K562 (cell line): ENCODE results near the gene PIK3R4. TPM values are rescaled to one million over a fixed set of nuclear protein-coding genes. Genes with fewer than 3 reads are reported as not detected.
A peak's percentile ranks its signal among the peaks of the same experiment; 100 is the strongest.

Experiments used
- ATAC-seq: fragments of 200-7000 bp; cut with Tn5 transposase; 3 replicates; pipeline ENCODE4 v1.9.1; 2020; ENCODE audit warnings: moderate library complexity
- BruUV-seq: library from RNA; stranded (reverse); fragments of 400-500 nt; replicated peaks from 2 replicates; lab custom pipeline; 2021; lab: Mats Ljungman, UMichigan
- CTCF ChIA-PET: fragments of 300-600 bp; formaldehyde crosslinking; extraction: SDS; loops from one replicate; lab custom pipeline; 2021; ENCODE audit warnings: low intra/inter-chr PET ratio; lab: Yijun Ruan, JAX
- POLR2A ChIA-PET: fragments of 300-600, 350-650 bp; sonication (Branson Sonifier 250); formaldehyde crosslinking; extraction: SDS; loops from one replicate; lab custom pipeline; 2021; ENCODE audit warnings: antibody characterized with exemption, inconsistent platforms; lab: Yijun Ruan, JAX
- DNase-seq, 4 experiments: peaks; one replicate each; pipeline versions ENCODE4 v3.0.0 to v3.0.0-alpha.2; 2011 to 2018; ENCODE audit warnings: low spot score in 3 of 4, mixed read lengths in 3 of 4; ENCODE audit errors: extremely low read depth in 1 of 4
- FAIRE-seq: peaks from 2 replicates; lab custom pipeline; 2011; peaks lifted over from hg19 to GRCh38; lab: Jason Lieb, UNC
- H2AFZ ChIP-seq: 2 replicates; pipeline ENCODE4 v1.6.0; 2011; ENCODE audit warnings: low read depth, low read length, control low read depth, inconsistent platforms
- H3K27ac ChIP-seq: fragments of 200-600 bp; 3 replicates; pipeline ENCODE4 v1.8.0; 2011; ENCODE audit warnings: low read depth, mild to moderate bottlenecking, control low read depth, inconsistent platforms, low read length, moderate library complexity, mixed read lengths; ENCODE audit errors: extremely low read depth
- H3K27me3 ChIP-seq, 2 experiments: fragments of 300-600 bp in 1 of 2; 2 replicates in 1 of 2; 3 replicates in 1 of 2; pipeline versions ENCODE4 v1.6.0 to v1.8.0; 2011; ENCODE audit warnings: inconsistent platforms in 2 of 2, low read length in 2 of 2, mild to moderate bottlenecking in 1 of 2, mixed read lengths in 1 of 2, moderate library complexity in 1 of 2; ENCODE audit not compliant: control insufficient read depth in 2 of 2, insufficient read depth in 2 of 2
- H3K36me3 ChIP-seq: fragments of 300-600 bp; 3 replicates; pipeline ENCODE4 v1.8.0; 2011; ENCODE audit warnings: mild to moderate bottlenecking, low read length, inconsistent platforms; ENCODE audit not compliant: control insufficient read depth, insufficient read depth
- H3K4me1 ChIP-seq, 2 experiments: fragments of 200-600 bp in 1 of 2; replicated peaks in 1 of 2; 2 replicates in 1 of 2; 3 replicates in 1 of 2; pipeline versions ENCODE4 v1.5.1 to v1.8.0; 2011; ENCODE audit warnings: inconsistent platforms in 2 of 2, low read length in 2 of 2, mild to moderate bottlenecking in 1 of 2, mixed read lengths in 1 of 2, moderate library complexity in 1 of 2; ENCODE audit not compliant: control insufficient read depth in 2 of 2, insufficient read depth in 2 of 2
- H3K4me2 ChIP-seq: 2 replicates; pipeline ENCODE4 v1.6.1; 2011; ENCODE audit warnings: low read length, control low read depth, inconsistent platforms, mixed read lengths; ENCODE audit not compliant: insufficient read depth
- H3K4me3 ChIP-seq: fragments of 200-600 bp; sonication (generic), shearing (Covaris generic); 2 replicates; pipeline ENCODE4 v1.5.1; 2016; ENCODE audit warnings: control low read depth, inconsistent platforms
- H3K79me2 ChIP-seq: fragments of 200-600 bp; 3 replicates; pipeline ENCODE4 v1.8.0; 2011; ENCODE audit warnings: low read length, inconsistent platforms; ENCODE audit not compliant: control insufficient read depth, insufficient read depth
- H3K9ac ChIP-seq, 2 experiments: 2 replicates each; pipeline versions ENCODE4 v1.6.0 to v1.6.1; 2011; ENCODE audit warnings: low read depth in 2 of 2, low read length in 2 of 2, control low read depth in 1 of 2, inconsistent platforms in 1 of 2, mild to moderate bottlenecking in 1 of 2, mixed read lengths in 1 of 2; ENCODE audit not compliant: insufficient read depth in 1 of 2
- H3K9me1 ChIP-seq: one replicate; pipeline ENCODE4 v1.6.0; 2011; ENCODE audit warnings: inconsistent platforms, mild to moderate bottlenecking, low read length, moderate library complexity; ENCODE audit not compliant: control insufficient read depth, insufficient read depth
- H3K9me3 ChIP-seq: replicated peaks from 2 replicates; pipeline ENCODE4 v1.5.1; 2011; ENCODE audit warnings: low read depth, low read length, inconsistent platforms; ENCODE audit not compliant: control insufficient read depth, insufficient read depth
- H4K20me1 ChIP-seq: replicated peaks from 2 replicates; pipeline ENCODE4 v1.6.1; 2011; ENCODE audit warnings: low read length, inconsistent platforms, mixed read lengths; ENCODE audit not compliant: control insufficient read depth, insufficient read depth
- CBX3 ChIP-seq, 2 experiments: IDR thresholded peaks; 1 replicate in 1 of 2; 2 replicates in 1 of 2; pipeline ENCODE4 v1.6.1; 2012; ENCODE audit warnings: inconsistent platforms in 2 of 2, low read length in 2 of 2, borderline replicate concordance in 1 of 2, control low read depth in 1 of 2
- GABPB1 ChIP-seq: sonication (generic); formaldehyde crosslinking; IDR thresholded peaks from 2 replicates; pipeline ENCODE4 v1.8.0; 2022; ENCODE audit warnings: mild to moderate bottlenecking, missing genetic modification reagents
- L3MBTL2 ChIP-seq: fragments of 450-650 bp; IDR thresholded peaks from 2 replicates; pipeline ENCODE4 v1.6.1; 2016; ENCODE audit warnings: mild to moderate bottlenecking, moderate library complexity
- RBBP5 ChIP-seq: fragments of 200-600 bp; sonication (generic); IDR thresholded peaks from 2 replicates; pipeline ENCODE4 v1.6.1; 2012; ENCODE audit warnings: borderline replicate concordance, mild to moderate bottlenecking, low read length, control low read depth, inconsistent platforms; ENCODE audit not compliant: insufficient read depth, poor library complexity, severe bottlenecking
- RNF2 ChIP-seq: sonication (generic); IDR thresholded peaks from 2 replicates; pipeline ENCODE4 v1.6.1; 2016
- SNRNP70 ChIP-seq: fragments of 200-400 bp; formaldehyde crosslinking; optimal IDR thresholded peaks from 2 replicates; pipeline ENCODE3; 2017; ENCODE audit warnings: low read depth, low read length
- ZNF124 ChIP-seq: sonication (generic); formaldehyde crosslinking; IDR thresholded peaks from 2 replicates; pipeline ENCODE4 v1.8.1; 2022; ENCODE audit warnings: missing genetic modification reagents
- in situ Hi-C: fragments of 300-500 bp; cut with MboI; formaldehyde crosslinking; loops from 4 replicates; pipeline ENCODE4 v1.15.0; 2018; ENCODE audit warnings: inconsistent platforms, mixed read lengths
- intact Hi-C: fragments of 100-400 bp; cut with micrococcal nuclease; formaldehyde crosslinking; loops from 2 replicates; pipeline ENCODE4 v1.14.2; 2022
- polyA plus RNA-seq, 8 experiments: library from polyadenylated mRNA; depleted of rRNA in 4 of 8; stranded (reverse) in 5 of 8; unstranded in 3 of 8; fragments of >200 nt; fragmentation: Nextera tagmentation in 2 of 8; fragmentation: Illumina TruSeq in 1 of 8; extraction: Ambion mirVana in 2 of 8; extraction: Trizol in 1 of 8; gene quantifications; 2 replicates each; pipeline versions ENCODE4 v1.2.1 to v1.2.3, GENCODE V29; 2011 to 2014; ENCODE audit warnings: inconsistent platforms in 1 of 8, missing spikeins in 1 of 8
- total RNA-seq, 7 experiments: library from RNA; depleted of rRNA in 6 of 7; stranded (reverse); fragments of >200 nt in 6 of 7; fragmentation: Illumina TruSeq in 2 of 7; extraction: Trizol in 2 of 7; gene quantifications; 2 replicates each; pipeline versions ENCODE4 v1.2.1 to v1.2.3, GENCODE V29; 2011 to 2021; ENCODE audit warnings: low replicate concordance in 1 of 7
- TF ChIP-seq, protein P1 (sequence below): IDR thresholded peaks from 2 replicates; pipeline ENCODE4 v1.6.1; 2014; ENCODE audit warnings: antibody characterized with exemption
- TF ChIP-seq, protein P2 (sequence below): fragments of 450-650 bp; conservative IDR thresholded peaks from 2 replicates; pipeline ENCODE4 v1.6.1; 2016; ENCODE audit warnings: missing genetic modification characterization, low read depth, mild to moderate bottlenecking, missing compliant biosample characterization, moderate library complexity
- TF ChIP-seq, protein P3 (sequence below): fragments of 250-450 bp; sonication (Bioruptor Pico); IDR thresholded peaks from 2 replicates; pipeline ENCODE4 v1.9.0; 2021; ENCODE audit warnings: mild to moderate bottlenecking
- TF ChIP-seq, protein P4 (sequence below): fragments of 250-450 bp; sonication (Bioruptor Pico); IDR thresholded peaks from 2 replicates; pipeline ENCODE4 v1.8.0; 2022; ENCODE audit warnings: inconsistent platforms, mild to moderate bottlenecking, moderate library complexity, borderline replicate concordance

The PIK3R4 gene
- total and polyA plus RNA-seq, 9 of the 15 experiments (the other 6 are each of a cell fraction or from before 2014, with no cell fraction given) = 20.6 to 45.8 (median 26.0) TPM

DNA sequence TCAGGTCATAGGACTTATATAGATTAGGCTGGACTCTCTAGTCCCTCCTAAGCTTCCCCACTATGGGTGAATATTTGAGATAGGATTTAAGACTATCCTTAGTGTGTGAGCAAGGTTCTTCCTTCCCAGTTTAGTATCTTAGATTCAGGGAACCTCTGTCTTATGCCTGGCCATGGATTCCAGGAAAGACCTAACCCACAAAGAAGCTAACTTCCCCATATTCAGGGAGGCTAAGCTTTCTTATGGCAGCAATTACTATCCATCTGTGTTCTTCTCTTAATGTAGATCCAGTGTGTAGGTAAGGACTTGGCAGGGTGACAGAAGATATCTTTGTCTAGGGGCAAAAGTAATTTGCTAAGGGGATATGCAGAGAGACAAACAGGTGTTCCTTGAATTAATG, 25.5 kb upstream of the PIK3R4 start:
- Histone ChIP-seq H3K9me3 (no peaks in the 10 kb centered on the region), H3K36me3 (no peaks in the 10 kb centered on the region), H3K4me3 (no peak overlapping the region), H3K27me3 (no peaks in the 10 kb centered on the region), H3K79me2 (no peaks in the 10 kb centered on the region), H3K9ac (no peak overlapping the region), H3K9me1 (no peaks in the 10 kb centered on the region), H3K4me1 (peaks cover 0 to 2% of the 10 kb centered on the region in 2 experiments; a peak in 1 of 5 replicates), H2AFZ (no peak overlapping the region), H3K4me2 (no peak overlapping the region), H4K20me1 (no peaks in the 10 kb centered on the region), H3K27ac (no peak overlapping the region)
- intact Hi-C loops = no loop called here
- FAIRE-seq (no peak), ATAC-seq (no peak), DNase-seq (peak in 1 of 4 experiments; percentile 7)
- POLR2A ChIA-PET = interaction anchor here (0.5 to 0.7 kb wide), 3 partner anchors 9 to 615 kb away, joined by 3 to 4 read pairs (median 3); no protein-coding TSS in a partner anchor
- BruUV-seq = no TSS peak
- TF ChIP-seq L3MBTL2 = no peak
- no peak for TF ChIP-seq RBBP5
- TF ChIP-seq, protein P1, sequence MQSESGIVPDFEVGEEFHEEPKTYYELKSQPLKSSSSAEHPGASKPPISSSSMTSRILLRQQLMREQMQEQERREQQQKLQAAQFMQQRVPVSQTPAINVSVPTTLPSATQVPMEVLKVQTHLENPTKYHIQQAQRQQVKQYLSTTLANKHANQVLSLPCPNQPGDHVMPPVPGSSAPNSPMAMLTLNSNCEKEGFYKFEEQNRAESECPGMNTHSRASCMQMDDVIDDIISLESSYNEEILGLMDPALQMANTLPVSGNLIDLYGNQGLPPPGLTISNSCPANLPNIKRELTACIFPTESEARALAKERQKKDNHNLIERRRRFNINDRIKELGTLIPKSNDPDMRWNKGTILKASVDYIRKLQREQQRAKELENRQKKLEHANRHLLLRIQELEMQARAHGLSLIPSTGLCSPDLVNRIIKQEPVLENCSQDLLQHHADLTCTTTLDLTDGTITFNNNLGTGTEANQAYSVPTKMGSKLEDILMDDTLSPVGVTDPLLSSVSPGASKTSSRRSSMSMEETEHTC = no peak
- no peak for TF ChIP-seq SNRNP70
- no peak for TF ChIP-seq RNF2
- no peak for TF ChIP-seq GABPB1 (CRISPR knock-in tag)
- TF ChIP-seq, protein P2, sequence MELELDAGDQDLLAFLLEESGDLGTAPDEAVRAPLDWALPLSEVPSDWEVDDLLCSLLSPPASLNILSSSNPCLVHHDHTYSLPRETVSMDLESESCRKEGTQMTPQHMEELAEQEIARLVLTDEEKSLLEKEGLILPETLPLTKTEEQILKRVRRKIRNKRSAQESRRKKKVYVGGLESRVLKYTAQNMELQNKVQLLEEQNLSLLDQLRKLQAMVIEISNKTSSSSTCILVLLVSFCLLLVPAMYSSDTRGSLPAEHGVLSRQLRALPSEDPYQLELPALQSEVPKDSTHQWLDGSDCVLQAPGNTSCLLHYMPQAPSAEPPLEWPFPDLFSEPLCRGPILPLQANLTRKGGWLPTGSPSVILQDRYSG (tag) = no peak
- no peak for TF ChIP-seq CBX3 (IDR thresholded peaks at IDR 0.05; ENCODE audit: borderline replicate concordance in 1 of 2, low read length in 2 of 2)
- no peak for TF ChIP-seq ZNF124 (CRISPR knock-in tag)
- TF ChIP-seq, protein P3, sequence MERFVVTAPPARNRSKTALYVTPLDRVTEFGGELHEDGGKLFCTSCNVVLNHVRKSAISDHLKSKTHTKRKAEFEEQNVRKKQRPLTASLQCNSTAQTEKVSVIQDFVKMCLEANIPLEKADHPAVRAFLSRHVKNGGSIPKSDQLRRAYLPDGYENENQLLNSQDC (CRISPR knock-in tag) = no peak
- TF ChIP-seq, protein P4, sequence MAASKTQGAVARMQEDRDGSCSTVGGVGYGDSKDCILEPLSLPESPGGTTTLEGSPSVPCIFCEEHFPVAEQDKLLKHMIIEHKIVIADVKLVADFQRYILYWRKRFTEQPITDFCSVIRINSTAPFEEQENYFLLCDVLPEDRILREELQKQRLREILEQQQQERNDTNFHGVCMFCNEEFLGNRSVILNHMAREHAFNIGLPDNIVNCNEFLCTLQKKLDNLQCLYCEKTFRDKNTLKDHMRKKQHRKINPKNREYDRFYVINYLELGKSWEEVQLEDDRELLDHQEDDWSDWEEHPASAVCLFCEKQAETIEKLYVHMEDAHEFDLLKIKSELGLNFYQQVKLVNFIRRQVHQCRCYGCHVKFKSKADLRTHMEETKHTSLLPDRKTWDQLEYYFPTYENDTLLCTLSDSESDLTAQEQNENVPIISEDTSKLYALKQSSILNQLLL (CRISPR knock-in tag) = no peak
- CTCF ChIA-PET = no interaction called here
- in situ Hi-C loops = no loop called here
